OCI-LY1 (cell line): ENCODE data around the gene DDX46.

ENCODE experiments used
- EZH2 ChIP-seq: fragments of 200-600 bp; sonication (generic), shearing (Covaris generic); IDR thresholded peaks from 2 replicates; pipeline ENCODE4 v1.8.0; 2017; ENCODE audit warnings: borderline replicate concordance, mixed run types, mild to moderate bottlenecking, antibody characterized with exemption, low read length, moderate library complexity, mixed read lengths
- TF ChIP-seq, protein P1 (sequence below): fragments of 200-600 bp; sonication (generic), shearing (Covaris generic); IDR thresholded peaks from 2 replicates; pipeline ENCODE4 v1.5.1; 2017; ENCODE audit warnings: mild to moderate bottlenecking, antibody characterized with exemption, low read length, moderate library complexity, mixed read lengths

DNA sequence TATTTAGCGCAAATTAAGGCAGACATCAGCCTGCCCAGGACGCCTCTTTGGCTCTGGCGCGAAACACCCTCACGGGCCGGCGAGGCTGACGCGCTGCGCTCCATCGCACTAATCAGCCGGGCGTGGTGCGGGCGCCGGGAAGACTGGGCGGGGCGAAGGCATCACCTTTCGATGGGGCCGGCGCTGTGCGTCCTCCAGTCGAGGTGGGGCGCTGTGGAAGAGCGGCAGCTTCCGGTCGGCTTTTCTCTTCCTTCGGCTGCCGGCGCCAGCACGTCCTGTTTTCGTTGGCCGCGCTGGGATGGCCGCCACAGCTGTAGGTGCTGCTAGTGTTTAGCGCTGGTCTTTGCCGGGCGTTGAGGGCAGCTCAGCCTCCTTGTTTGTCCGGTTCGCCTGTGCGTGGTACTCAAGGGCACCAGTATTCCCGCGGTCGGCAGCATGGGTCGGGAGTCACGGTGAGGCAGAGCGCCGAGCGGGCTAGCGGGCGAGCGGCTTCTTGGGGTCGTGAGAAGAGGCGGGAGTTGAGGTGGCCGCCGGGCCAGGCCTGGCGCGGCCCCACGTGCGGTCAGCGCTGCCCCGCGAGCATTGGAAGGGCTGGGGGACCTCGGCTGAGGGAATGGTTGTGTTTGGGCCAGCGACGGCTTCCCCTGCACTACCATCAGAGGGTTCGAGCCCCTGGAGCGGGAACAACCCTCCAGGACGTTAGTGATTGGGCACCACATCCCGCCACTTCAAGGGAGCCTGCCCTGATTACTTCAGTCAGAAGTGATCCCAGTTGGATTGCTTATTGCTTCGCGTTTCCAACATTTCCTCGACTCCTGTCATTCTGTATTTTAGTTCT, at the start of gene DDX46:
- TF ChIP-seq, protein P1, sequence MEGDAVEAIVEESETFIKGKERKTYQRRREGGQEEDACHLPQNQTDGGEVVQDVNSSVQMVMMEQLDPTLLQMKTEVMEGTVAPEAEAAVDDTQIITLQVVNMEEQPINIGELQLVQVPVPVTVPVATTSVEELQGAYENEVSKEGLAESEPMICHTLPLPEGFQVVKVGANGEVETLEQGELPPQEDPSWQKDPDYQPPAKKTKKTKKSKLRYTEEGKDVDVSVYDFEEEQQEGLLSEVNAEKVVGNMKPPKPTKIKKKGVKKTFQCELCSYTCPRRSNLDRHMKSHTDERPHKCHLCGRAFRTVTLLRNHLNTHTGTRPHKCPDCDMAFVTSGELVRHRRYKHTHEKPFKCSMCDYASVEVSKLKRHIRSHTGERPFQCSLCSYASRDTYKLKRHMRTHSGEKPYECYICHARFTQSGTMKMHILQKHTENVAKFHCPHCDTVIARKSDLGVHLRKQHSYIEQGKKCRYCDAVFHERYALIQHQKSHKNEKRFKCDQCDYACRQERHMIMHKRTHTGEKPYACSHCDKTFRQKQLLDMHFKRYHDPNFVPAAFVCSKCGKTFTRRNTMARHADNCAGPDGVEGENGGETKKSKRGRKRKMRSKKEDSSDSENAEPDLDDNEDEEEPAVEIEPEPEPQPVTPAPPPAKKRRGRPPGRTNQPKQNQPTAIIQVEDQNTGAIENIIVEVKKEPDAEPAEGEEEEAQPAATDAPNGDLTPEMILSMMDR, result peak; percentile 72
- no peak for TF ChIP-seq EZH2
